Central memory CD8-positive, alpha-beta T cell (primary cell): ENCODE data around the gene MRPS26.
"Not testable (repeated sequence)": the region's sequence is repeated elsewhere in the genome, so short reads cannot be mapped to it uniquely, and the experiment has no call there.

ENCODE experiments used
- ATAC-seq: fragments of 150-1000 bp; cut with Tn5 transposase; replicated peaks from 2 replicates; pipeline ENCODE4 v1.10.0; 2022; ENCODE audit warnings: mild to moderate bottlenecking, moderate FRiP score, moderate number of reproducible peaks; ENCODE audit not compliant: poor library complexity, severe bottlenecking; ENCODE audit errors: extremely low read depth
- DNase-seq, 2 donors: peaks; one replicate each; pipeline ENCODE4 v3.0.0; 2021; ENCODE audit warnings: low spot score in 2 of 2
- H3K27ac Mint-ChIP-seq: one replicate; pipeline ENCODE4 v1.8.0; 2022; ENCODE audit warnings: low read depth, mild to moderate bottlenecking, moderate library complexity, mixed read lengths
- H3K27me3 Mint-ChIP-seq: one replicate; pipeline ENCODE4 v1.8.0; 2022; ENCODE audit warnings: mixed read lengths
- H3K36me3 Mint-ChIP-seq: one replicate; pipeline ENCODE4 v1.8.0; 2022; ENCODE audit warnings: mild to moderate bottlenecking, moderate library complexity, mixed read lengths; ENCODE audit not compliant: insufficient read depth
- H3K4me1 Mint-ChIP-seq: one replicate; pipeline ENCODE4 v1.8.0; 2022; ENCODE audit warnings: mixed read lengths
- H3K4me3 Mint-ChIP-seq: one replicate; pipeline ENCODE4 v1.8.0; 2022; ENCODE audit warnings: mild to moderate bottlenecking, moderate library complexity, mixed read lengths
- H3K9me3 Mint-ChIP-seq: one replicate; pipeline ENCODE4 v1.8.0; 2022; ENCODE audit warnings: mixed read lengths

MRPS26 gene

GRCh38 chr20:3071610-3072529 is 26.0 kb downstream of the MRPS26 start, which contains the start of gene OXT:
TSS of gene OXT (plus strand) at chr20:3071620. CDS start at chr20:3071656, 36 bp downstream.
- Mint-ChIP-seq H3K4me3 (peak within 1 kb of the TSS; percentile 70), H3K27ac (peak within 1 kb of the TSS; percentile 54), H3K4me1 (peaks cover 14% of the 10 kb centered on the region), H3K27me3 (no peaks in the 10 kb centered on the region), H3K9me3 (no peaks in the 10 kb centered on the region), H3K36me3 (peaks cover 4% of the 10 kb centered on the region)
- DNase-seq, result peak in 1 of 2 donors; percentile 25
- peak; percentile 89 for ATAC-seq

GRCh38 chr20:3072530-3073250 is 26.8 kb downstream of the MRPS26 start:
- Mint-ChIP-seq H3K9me3 (no peaks in the 10 kb centered on the region), H3K4me3 (peak overlapping the region; percentile 70), H3K27me3 (no peaks in the 10 kb centered on the region), H3K4me1 (peaks cover 14% of the 10 kb centered on the region), H3K36me3 (peaks cover 4% of the 10 kb centered on the region), H3K27ac (peak overlapping the region; percentile 16)
- ATAC-seq (no peak), DNase-seq (no peak)

GRCh38 chr20:3073251-3073643 is 27.4 kb downstream of the MRPS26 start:
- DNase-seq, H3K9me3 Mint-ChIP-seq, H3K36me3 Mint-ChIP-seq, H3K27ac Mint-ChIP-seq, H3K27me3 Mint-ChIP-seq, ATAC-seq: not testable (repeated sequence)
- H3K4me1 Mint-ChIP-seq, result peaks cover 14% of the 10 kb centered on the region
- peak overlapping the region; percentile 70 for H3K4me3 Mint-ChIP-seq

GRCh38 chr20:3074812-3075211 is 29.0 kb downstream of the MRPS26 start:
- no peak overlapping the region for H3K4me3 Mint-ChIP-seq
- H3K4me1 Mint-ChIP-seq, result peaks cover 14% of the 10 kb centered on the region
- H3K27me3 Mint-ChIP-seq, result peaks cover 13% of the 10 kb centered on the region
- H3K27ac Mint-ChIP-seq, result no peak overlapping the region
- peaks cover 4% of the 10 kb centered on the region for H3K36me3 Mint-ChIP-seq
- DNase-seq (no peak), ATAC-seq (no peak)
- H3K9me3 Mint-ChIP-seq, result no peaks in the 10 kb centered on the region

- not testable (repeated sequence) for H3K9me3 Mint-ChIP-seq, H3K4me3 Mint-ChIP-seq, ATAC-seq, H3K36me3 Mint-ChIP-seq, DNase-seq, H3K27ac Mint-ChIP-seq
- Mint-ChIP-seq H3K4me1 (peaks cover 14% of the 10 kb centered on the region), H3K27me3 (peaks cover 18% of the 10 kb centered on the region)
Observed at GRCh38 chr20:3075315-3075714, 29.5 kb downstream of the MRPS26 start.

GRCh38 chr20:3077618-3078134 is 31.8 kb downstream of the MRPS26 start:
- H3K36me3 Mint-ChIP-seq, result no peaks in the 10 kb centered on the region
- no peak for DNase-seq
- no peaks in the 10 kb centered on the region for H3K9me3 Mint-ChIP-seq
- no peak overlapping the region for H3K27ac Mint-ChIP-seq
- H3K4me1 Mint-ChIP-seq, result peaks cover 7% of the 10 kb centered on the region
- ATAC-seq, result peak; percentile 27
- H3K4me3 Mint-ChIP-seq, result no peak overlapping the region
- peaks cover 40% of the 10 kb centered on the region for H3K27me3 Mint-ChIP-seq

GRCh38 chr20:3080939-3081388 is 35.1 kb downstream of the MRPS26 start:
- Mint-ChIP-seq H3K4me1 (peaks cover 12% of the 10 kb centered on the region), H3K9me3 (no peaks in the 10 kb centered on the region), H3K27ac (no peak overlapping the region), H3K4me3 (no peak overlapping the region), H3K36me3 (no peaks in the 10 kb centered on the region), H3K27me3 (peaks cover 63% of the 10 kb centered on the region)
- ATAC-seq (no peak), DNase-seq (no peak)

GRCh38 chr20:3081641-3082040 is 35.8 kb downstream of the MRPS26 start:
- DNase-seq, result no peak
- Mint-ChIP-seq H3K4me3 (peak overlapping the region; percentile 64), H3K27me3 (peaks cover 63% of the 10 kb centered on the region), H3K36me3 (no peaks in the 10 kb centered on the region), H3K9me3 (no peaks in the 10 kb centered on the region), H3K27ac (no peak overlapping the region), H3K4me1 (peaks cover 12% of the 10 kb centered on the region)
- no peak for ATAC-seq

GRCh38 chr20:3082306-3082951 is 36.6 kb downstream of the MRPS26 start:
- Mint-ChIP-seq H3K36me3 (no peaks in the 10 kb centered on the region), H3K9me3 (no peaks in the 10 kb centered on the region), H3K27me3 (peaks cover 63% of the 10 kb centered on the region), H3K4me1 (peaks cover 12% of the 10 kb centered on the region), H3K27ac (no peak overlapping the region), H3K4me3 (peak overlapping the region; percentile 64)
- DNase-seq, result no peak
- ATAC-seq, result peak; percentile 40

GRCh38 chr20:3082955-3083952 is 37.4 kb downstream of the MRPS26 start:
- ATAC-seq, result peak; percentile 19
- Mint-ChIP-seq H3K27me3 (peaks cover 66% of the 10 kb centered on the region), H3K36me3 (no peaks in the 10 kb centered on the region), H3K9me3 (no peaks in the 10 kb centered on the region), H3K4me3 (peak overlapping the region; percentile 47), H3K4me1 (peaks cover 12% of the 10 kb centered on the region), H3K27ac (no peak overlapping the region)
- DNase-seq, result no peak

- Mint-ChIP-seq H3K27ac (no peak within 1 kb of the TSS), H3K4me3 (peak within 1 kb of the TSS; percentile 47), H3K36me3 (no peaks in the 10 kb centered on the region), H3K9me3 (no peaks in the 10 kb centered on the region), H3K27me3 (peaks cover 68% of the 10 kb centered on the region), H3K4me1 (peaks cover 12% of the 10 kb centered on the region)
- ATAC-seq, result no peak
- no peak for DNase-seq
Observed at GRCh38 chr20:3084283-3084985, 38.6 kb downstream of the MRPS26 start, which contains the start of gene AVP. TSS of gene AVP (minus strand) at chr20:3084724. CDS start at chr20:3084674, 50 bp downstream.
